ENCODE data around the gene CELF2. TPM values are rescaled to one million over a fixed set of nuclear protein-coding genes. Genes with fewer than 3 reads are reported as not detected.

CELF2 gene
- total and polyA plus RNA-seq, 9 of the 15 experiments (the other 6 are each of a cell fraction or from before 2014, with no cell fraction given) = 4.0 to 20.3 (median 11.1) TPM

DNA sequence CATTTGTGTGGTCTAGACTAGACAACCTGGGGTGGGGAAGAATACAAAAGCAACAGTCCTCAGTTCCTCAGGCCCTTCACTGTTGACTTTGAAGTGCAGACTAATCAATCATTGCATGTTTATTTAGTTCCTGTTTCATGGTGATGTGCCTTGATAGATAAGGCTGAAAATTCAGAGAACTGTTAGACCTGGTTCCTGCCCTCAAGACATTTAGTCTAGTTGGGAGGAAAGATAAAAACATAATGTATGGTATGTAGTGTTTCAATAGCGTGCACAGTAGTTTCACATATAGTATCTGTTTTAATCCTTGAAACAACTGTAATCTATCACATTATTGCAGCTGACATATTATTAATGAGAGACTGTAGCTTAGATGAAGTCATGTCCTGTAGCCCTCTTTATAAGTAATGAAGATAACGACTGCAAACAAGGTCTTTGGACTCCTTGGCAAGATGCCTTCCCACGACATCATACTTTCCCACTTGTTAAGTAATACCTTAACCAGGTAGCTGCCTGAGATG lies 124.0 kb downstream of the CELF2 start (continued):
- TF ChIP-seq, protein P1, sequence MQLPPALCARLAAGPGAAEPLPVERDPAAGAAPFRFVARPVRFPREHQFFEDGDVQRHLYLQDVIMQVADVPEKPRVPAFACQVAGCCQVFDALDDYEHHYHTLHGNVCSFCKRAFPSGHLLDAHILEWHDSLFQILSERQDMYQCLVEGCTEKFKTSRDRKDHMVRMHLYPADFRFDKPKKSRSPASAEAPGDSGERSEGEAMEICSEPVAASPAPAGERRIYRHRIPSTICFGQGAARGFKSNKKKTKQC (CRISPR knock-in tag; IDR thresholded peaks at IDR 0.05) = no peak
- no peak for TF ChIP-seq SIN3A (IDR thresholded peaks at IDR 0.05; ENCODE audit: borderline replicate concordance in 2 of 2, control insufficient read depth in 1 of 2, low read depth in 2 of 2, low read length in 2 of 2)
- no peak for TF ChIP-seq GTF2F1 (IDR thresholded peaks at IDR 0.05; ENCODE audit: low read depth, low read length)
- TF ChIP-seq, protein P2, sequence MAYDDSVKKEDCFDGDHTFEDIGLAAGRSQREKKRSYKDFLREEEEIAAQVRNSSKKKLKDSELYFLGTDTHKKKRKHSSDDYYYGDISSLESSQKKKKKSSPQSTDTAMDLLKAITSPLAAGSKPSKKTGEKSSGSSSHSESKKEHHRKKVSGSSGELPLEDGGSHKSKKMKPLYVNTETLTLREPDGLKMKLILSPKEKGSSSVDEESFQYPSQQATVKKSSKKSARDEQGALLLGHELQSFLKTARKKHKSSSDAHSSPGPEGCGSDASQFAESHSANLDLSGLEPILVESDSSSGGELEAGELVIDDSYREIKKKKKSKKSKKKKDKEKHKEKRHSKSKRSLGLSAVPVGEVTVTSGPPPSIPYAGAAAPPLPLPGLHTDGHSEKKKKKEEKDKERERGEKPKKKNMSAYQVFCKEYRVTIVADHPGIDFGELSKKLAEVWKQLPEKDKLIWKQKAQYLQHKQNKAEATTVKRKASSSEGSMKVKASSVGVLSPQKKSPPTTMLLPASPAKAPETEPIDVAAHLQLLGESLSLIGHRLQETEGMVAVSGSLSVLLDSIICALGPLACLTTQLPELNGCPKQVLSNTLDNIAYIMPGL (CRISPR knock-in tag; IDR thresholded peaks at IDR 0.05) = no peak
- TF ChIP-seq ZNF436 (CRISPR knock-in tag; IDR thresholded peaks at IDR 0.05) = no peak
- no peak for TF ChIP-seq HNRNPL (IDR thresholded peaks at IDR 0.05; ENCODE audit: low read depth, low read length)
- TF ChIP-seq JUND (IDR thresholded peaks at IDR 0.05; ENCODE audit: borderline replicate concordance, low read depth, low read length) = peak; percentile 66; the same call in 1 of the 2 replicates
- peak; percentile 60; the same call in 2 of the 3 replicates for TF ChIP-seq JUND (tag; IDR thresholded peaks at IDR 0.05; ENCODE audit: borderline replicate concordance, low read depth, low read length)
- TF ChIP-seq TEAD4 (IDR thresholded peaks at IDR 0.05; ENCODE audit: low read length) = peak; percentile 99
- TF ChIP-seq TEAD4 (CRISPR knock-in tag; IDR thresholded peaks at IDR 0.05; ENCODE audit: borderline replicate concordance) = no peak
- TF ChIP-seq, protein P3, sequence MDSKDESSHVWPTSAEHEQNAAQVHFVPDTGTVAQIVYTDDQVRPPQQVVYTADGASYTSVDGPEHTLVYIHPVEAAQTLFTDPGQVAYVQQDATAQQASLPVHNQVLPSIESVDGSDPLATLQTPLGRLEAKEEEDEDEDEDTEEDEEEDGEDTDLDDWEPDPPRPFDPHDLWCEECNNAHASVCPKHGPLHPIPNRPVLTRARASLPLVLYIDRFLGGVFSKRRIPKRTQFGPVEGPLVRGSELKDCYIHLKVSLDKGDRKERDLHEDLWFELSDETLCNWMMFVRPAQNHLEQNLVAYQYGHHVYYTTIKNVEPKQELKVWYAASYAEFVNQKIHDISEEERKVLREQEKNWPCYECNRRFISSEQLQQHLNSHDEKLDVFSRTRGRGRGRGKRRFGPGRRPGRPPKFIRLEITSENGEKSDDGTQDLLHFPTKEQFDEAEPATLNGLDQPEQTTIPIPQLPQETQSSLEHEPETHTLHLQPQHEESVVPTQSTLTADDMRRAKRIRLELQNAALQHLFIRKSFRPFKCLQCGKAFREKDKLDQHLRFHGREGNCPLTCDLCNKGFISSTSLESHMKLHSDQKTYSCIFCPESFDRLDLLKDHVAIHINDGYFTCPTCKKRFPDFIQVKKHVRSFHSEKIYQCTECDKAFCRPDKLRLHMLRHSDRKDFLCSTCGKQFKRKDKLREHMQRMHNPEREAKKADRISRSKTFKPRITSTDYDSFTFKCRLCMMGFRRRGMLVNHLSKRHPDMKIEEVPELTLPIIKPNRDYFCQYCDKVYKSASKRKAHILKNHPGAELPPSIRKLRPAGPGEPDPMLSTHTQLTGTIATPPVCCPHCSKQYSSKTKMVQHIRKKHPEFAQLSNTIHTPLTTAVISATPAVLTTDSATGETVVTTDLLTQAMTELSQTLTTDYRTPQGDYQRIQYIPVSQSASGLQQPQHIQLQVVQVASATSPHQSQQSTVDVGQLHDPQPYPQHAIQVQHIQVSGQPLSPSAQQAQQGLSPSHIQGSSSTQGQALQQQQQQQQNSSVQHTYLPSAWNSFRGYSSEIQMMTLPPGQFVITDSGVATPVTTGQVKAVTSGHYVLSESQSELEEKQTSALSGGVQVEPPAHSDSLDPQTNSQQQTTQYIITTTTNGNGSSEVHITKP (IDR thresholded peaks at IDR 0.05; ENCODE audit: partially characterized antibody) = no peak
- no peak for TF ChIP-seq BMI1 (IDR thresholded peaks at IDR 0.05; ENCODE audit: low read length)
- TF ChIP-seq, protein P4, sequence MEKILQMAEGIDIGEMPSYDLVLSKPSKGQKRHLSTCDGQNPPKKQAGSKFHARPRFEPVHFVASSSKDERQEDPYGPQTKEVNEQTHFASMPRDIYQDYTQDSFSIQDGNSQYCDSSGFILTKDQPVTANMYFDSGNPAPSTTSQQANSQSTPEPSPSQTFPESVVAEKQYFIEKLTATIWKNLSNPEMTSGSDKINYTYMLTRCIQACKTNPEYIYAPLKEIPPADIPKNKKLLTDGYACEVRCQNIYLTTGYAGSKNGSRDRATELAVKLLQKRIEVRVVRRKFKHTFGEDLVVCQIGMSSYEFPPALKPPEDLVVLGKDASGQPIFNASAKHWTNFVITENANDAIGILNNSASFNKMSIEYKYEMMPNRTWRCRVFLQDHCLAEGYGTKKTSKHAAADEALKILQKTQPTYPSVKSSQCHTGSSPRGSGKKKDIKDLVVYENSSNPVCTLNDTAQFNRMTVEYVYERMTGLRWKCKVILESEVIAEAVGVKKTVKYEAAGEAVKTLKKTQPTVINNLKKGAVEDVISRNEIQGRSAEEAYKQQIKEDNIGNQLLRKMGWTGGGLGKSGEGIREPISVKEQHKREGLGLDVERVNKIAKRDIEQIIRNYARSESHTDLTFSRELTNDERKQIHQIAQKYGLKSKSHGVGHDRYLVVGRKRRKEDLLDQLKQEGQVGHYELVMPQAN (IDR thresholded peaks at IDR 0.05; ENCODE audit: borderline replicate concordance) = no peak
- TF ChIP-seq RBM39 (optimal IDR thresholded peaks at IDR 0.05; ENCODE audit: low read depth, low read length) = no peak
- peak; percentile 92 to 97 for TF ChIP-seq TRIM24 (IDR thresholded peaks at IDR 0.05)
- TF ChIP-seq IRF2 (CRISPR knock-in tag; IDR thresholded peaks at IDR 0.05) = no peak
- TF ChIP-seq JUNB (CRISPR knock-in tag; conservative IDR thresholded peaks at IDR 0.05) = no peak
- TF ChIP-seq ZFPM2 (CRISPR knock-in tag; IDR thresholded peaks at IDR 0.05) = no peak
- peak; percentile 71; the same call in 1 of the 2 replicates for TF ChIP-seq CREB1 (IDR thresholded peaks at IDR 0.05)
- TF ChIP-seq CREB1 (CRISPR knock-in tag; IDR thresholded peaks at IDR 0.05) = no peak
- TF ChIP-seq KDM1A (IDR thresholded peaks at IDR 0.05) = peak; percentile 96 to 97

All from K562 (cell line).